GM12892 (cell line): ENCODE data around the gene RBM28.

Experiments
- POLR2A ChIP-seq: IDR thresholded peaks from 2 replicates; pipeline ENCODE4 v1.6.1; 2011; ENCODE audit warnings: low read depth, low read length, control low read depth
- POLR2AphosphoS5 ChIP-seq: IDR thresholded peaks from 2 replicates; pipeline ENCODE4 v1.6.1; 2011; ENCODE audit warnings: low read depth, low read length, control low read depth
- TAF1 ChIP-seq: IDR thresholded peaks from 2 replicates; pipeline ENCODE4 v1.6.1; 2011; ENCODE audit warnings: low read depth, mild to moderate bottlenecking, control low read depth, low read length, borderline replicate concordance

DNA sequence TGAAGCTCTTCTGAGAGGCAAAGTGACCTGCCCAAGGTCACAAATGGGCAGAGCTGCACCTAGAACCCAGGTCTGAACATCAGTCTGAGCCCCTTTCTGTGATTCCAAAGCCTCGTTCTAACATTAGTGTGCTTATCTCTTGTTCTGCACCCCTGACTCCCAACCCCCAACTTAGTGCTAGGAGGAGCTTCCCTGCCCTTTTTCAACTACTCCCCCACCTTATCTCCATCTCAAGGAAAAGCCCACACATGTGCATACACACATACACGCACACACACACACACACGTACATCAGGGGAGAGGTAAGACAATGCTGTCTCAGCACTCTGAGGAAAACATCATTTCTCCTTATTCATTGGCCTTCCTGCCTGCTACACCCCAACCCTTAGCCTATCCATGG, 9.5 kb upstream of the RBM28 start:
- no peak for TF ChIP-seq POLR2AphosphoS5
- TF ChIP-seq TAF1: no peak
- TF ChIP-seq POLR2A: no peak
